HFFc6 (cell line): ENCODE data around the gene KLHL30. TPM values are rescaled to one million over a fixed set of nuclear protein-coding genes. Genes with fewer than 3 reads are reported as not detected.

Source experiments
- DNase-seq: peaks from one replicate; pipeline ENCODE4 v3.0.0-alpha.2; 2018
- H3K27ac Mint-ChIP-seq: 2 replicates; pipeline ENCODE4 v1.8.0; 2020; ENCODE audit warnings: mild to moderate bottlenecking, mixed read lengths
- H3K27me3 Mint-ChIP-seq: 2 replicates; pipeline ENCODE4 v1.8.0; 2021; ENCODE audit warnings: mild to moderate bottlenecking, moderate library complexity, mixed read lengths; ENCODE audit not compliant: insufficient read depth
- H3K36me3 Mint-ChIP-seq: 2 replicates; pipeline ENCODE4 v1.8.0; 2021; ENCODE audit warnings: low read depth, mixed read lengths
- H3K4me1 Mint-ChIP-seq: 2 replicates; pipeline ENCODE4 v1.8.0; 2020; ENCODE audit warnings: low read depth, mixed read lengths
- H3K4me3 Mint-ChIP-seq: 2 replicates; pipeline ENCODE4 v1.8.0; 2020; ENCODE audit warnings: mild to moderate bottlenecking, moderate library complexity, mixed read lengths
- H3K9me3 Mint-ChIP-seq: 2 replicates; pipeline ENCODE4 v1.8.0; 2020; ENCODE audit warnings: mild to moderate bottlenecking, mixed read lengths
- total RNA-seq, 6 experiments: library from RNA; stranded (reverse); fragmentation: NEBNext Ultra II Directional; extraction: Animal tissue kit (Norgen Biotek cat#: 25700); gene quantifications; 2 replicates in 1 of 6; 3 replicates in 5 of 6; pipeline ENCODE4 v1.2.3, GENCODE V29; 2021
- TF ChIP-seq, protein P1 (sequence below): fragments of 200-600 bp; sonication (generic); IDR thresholded peaks from 2 replicates; pipeline ENCODE4 v1.5.0; 2021; ENCODE audit warnings: antibody characterized with exemption, mild to moderate bottlenecking

The KLHL30 gene
- total RNA-seq, 6 experiments from 2014 or later, result 0.05 to 0.14 (median 0.12) TPM; not detected in 2

DNA sequence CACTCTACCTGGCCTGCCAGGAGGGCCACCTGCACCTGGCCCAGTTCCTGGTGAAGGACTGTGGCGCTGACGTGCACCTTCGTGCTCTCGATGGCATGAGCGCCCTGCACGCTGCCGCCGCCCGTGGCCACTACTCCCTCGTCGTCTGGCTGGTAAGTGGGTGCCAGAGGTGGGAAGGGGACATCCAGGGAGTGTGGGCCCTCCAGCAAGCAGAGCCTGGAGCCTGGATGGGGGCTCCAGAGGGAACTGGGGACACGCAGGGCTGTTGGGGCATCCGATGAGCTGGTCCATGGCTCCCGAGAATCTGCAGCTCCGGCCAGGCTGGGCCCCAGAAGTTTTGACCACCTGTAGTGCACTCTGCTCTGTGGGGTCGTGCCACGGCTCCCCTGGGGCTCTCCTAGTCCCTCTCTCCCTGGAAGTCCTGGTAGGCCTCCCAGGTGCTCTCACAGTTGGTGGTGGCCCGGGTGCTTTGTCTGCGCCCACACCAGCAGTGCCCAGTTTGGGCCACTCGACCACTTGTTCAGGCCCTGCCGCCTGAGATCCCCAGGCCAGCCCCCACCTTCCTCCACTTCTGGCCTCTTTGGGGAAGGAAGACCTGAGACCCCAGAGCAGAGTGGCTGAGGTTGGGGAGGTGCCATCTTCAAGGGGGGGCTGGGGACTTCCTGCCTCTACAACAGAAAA is 33.6 kb upstream of the KLHL30 start:
- TF ChIP-seq, protein P1, sequence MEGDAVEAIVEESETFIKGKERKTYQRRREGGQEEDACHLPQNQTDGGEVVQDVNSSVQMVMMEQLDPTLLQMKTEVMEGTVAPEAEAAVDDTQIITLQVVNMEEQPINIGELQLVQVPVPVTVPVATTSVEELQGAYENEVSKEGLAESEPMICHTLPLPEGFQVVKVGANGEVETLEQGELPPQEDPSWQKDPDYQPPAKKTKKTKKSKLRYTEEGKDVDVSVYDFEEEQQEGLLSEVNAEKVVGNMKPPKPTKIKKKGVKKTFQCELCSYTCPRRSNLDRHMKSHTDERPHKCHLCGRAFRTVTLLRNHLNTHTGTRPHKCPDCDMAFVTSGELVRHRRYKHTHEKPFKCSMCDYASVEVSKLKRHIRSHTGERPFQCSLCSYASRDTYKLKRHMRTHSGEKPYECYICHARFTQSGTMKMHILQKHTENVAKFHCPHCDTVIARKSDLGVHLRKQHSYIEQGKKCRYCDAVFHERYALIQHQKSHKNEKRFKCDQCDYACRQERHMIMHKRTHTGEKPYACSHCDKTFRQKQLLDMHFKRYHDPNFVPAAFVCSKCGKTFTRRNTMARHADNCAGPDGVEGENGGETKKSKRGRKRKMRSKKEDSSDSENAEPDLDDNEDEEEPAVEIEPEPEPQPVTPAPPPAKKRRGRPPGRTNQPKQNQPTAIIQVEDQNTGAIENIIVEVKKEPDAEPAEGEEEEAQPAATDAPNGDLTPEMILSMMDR, result no peak
- no peaks in the 10 kb centered on the region for H3K4me1 Mint-ChIP-seq
- DNase-seq, result no peak
- no peak overlapping the region for H3K27ac Mint-ChIP-seq
- peaks cover 17% of the 10 kb centered on the region for H3K27me3 Mint-ChIP-seq
- H3K36me3 Mint-ChIP-seq, result no peaks in the 10 kb centered on the region
- H3K4me3 Mint-ChIP-seq, result no peak overlapping the region
- no peaks in the 10 kb centered on the region for H3K9me3 Mint-ChIP-seq

DNA sequence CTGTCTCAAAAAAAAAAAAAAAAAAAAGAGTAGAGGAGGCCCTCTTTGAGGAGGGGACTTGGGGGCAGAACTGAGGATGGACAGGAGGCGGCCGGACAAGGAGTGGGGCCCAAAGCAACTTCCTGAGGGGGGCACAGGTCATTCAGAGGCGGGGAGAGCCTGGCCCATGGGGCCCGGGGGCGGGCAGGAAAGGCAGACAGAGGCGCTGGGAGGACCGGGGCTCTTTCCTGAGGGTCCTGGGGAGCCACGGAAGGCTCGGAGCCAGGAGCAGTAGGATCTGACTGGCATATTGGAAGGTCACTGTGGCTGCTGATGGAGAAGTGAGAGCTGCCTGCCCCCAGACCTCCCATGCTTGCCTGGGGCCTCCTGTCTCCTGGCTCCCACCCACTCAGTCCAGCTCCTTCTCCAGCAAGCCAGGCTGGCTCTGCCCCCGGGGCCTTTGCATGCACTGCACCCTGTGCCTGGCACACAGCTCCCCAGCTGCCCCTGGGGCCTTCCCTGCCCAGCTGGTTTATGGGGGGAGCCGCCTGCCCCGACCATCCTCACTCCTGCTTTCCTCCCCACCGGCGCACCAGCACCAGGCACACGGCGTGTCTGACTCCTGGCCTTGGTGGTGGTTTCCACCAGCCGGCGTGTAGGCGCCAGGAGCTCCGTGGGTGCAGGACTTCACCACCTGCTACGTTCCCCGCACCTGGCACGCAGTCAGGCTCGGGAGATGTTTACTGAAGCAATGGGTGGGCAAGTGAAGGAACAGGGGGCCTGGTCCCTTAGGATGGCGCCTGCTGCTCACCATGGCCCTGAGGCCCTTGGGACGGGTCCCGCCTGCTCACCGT is 32.7 kb upstream of the KLHL30 start:
- no peaks in the 10 kb centered on the region for H3K4me1 Mint-ChIP-seq
- no peaks in the 10 kb centered on the region for H3K9me3 Mint-ChIP-seq
- H3K36me3 Mint-ChIP-seq, result no peaks in the 10 kb centered on the region
- H3K4me3 Mint-ChIP-seq, result no peak overlapping the region
- H3K27ac Mint-ChIP-seq, result no peak overlapping the region
- DNase-seq, result no peak
- H3K27me3 Mint-ChIP-seq, result peaks cover 17% of the 10 kb centered on the region
- TF ChIP-seq, protein P1, result no peak

DNA sequence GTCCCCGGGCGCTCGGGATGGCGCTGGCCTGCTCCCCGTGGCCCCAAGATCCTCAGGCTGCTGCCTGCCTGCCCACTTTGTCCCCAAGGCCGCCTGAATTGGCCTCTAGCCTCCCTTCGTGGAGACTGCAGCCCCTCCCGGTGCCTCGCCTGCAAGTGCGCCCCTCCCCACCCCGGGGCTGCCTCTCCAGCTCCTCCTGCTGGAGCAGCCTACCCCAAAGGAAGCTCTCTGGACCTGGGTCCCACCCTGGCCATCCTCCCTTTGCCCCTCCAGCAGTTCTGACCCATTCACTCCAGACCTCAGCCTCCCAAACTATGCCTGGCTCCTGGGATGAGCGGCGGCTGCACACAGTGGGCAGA is 32.1 kb upstream of the KLHL30 start:
- no peak overlapping the region for H3K4me3 Mint-ChIP-seq
- no peak overlapping the region for H3K27ac Mint-ChIP-seq
- TF ChIP-seq, protein P1, result no peak
- peaks cover 3% of the 10 kb centered on the region; the same call in 1 of the 2 replicates for H3K9me3 Mint-ChIP-seq
- H3K36me3 Mint-ChIP-seq, result peaks cover 2% of the 10 kb centered on the region
- no peaks in the 10 kb centered on the region for H3K4me1 Mint-ChIP-seq
- DNase-seq, result no peak
- H3K27me3 Mint-ChIP-seq, result peaks cover 17% of the 10 kb centered on the region

DNA sequence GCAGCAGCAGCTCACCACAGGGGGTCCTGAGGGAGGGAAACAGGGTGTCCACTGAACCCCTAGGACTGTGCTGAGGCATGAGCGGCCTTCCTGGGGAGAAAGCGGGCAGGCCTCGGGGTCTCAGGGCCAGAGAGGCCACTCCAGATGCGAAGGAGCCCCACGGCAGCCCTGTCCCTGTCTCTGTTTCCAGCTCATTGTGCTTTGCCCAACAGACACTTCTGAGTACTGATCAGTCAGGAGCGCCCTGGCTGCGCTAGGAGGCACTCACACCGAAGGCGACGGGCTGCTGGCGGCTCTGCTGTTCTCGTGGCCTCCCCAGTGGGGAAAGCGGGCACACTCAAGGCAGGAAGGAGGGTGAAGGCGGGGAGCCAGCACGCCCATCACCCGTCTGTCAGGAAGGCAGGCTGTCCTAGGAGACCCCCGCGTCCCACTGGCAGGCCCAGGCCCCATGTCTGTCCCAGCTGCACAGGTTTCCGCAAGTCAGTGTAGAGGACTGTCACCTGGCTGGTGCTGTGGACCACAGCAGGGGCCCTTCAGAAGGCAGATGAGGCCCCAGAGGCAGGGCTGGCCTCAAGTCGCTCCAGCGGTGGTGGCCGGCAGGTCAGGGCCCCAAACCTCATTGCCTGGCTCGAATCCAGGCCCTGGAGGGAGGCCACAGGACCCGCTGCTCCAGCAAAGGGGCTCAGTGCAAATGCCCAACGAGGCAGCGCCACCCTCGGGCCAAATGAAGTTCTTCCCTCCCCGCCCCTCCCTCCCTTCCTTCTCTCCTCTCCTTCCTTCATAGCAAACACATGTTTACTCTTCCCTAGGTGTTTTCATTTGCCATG is 31.6 kb upstream of the KLHL30 start:
- TF ChIP-seq, protein P1, result peak; percentile 41
- H3K36me3 Mint-ChIP-seq, result peaks cover 5% of the 10 kb centered on the region
- no peak for DNase-seq
- no peaks in the 10 kb centered on the region for H3K4me1 Mint-ChIP-seq
- peaks cover 8% of the 10 kb centered on the region for H3K9me3 Mint-ChIP-seq
- H3K4me3 Mint-ChIP-seq, result 0 out of 2 replicates have a peak overlapping the region, but pooled peaks have one; percentile 17
- peaks cover 17% of the 10 kb centered on the region for H3K27me3 Mint-ChIP-seq
- no peak overlapping the region for H3K27ac Mint-ChIP-seq

DNA sequence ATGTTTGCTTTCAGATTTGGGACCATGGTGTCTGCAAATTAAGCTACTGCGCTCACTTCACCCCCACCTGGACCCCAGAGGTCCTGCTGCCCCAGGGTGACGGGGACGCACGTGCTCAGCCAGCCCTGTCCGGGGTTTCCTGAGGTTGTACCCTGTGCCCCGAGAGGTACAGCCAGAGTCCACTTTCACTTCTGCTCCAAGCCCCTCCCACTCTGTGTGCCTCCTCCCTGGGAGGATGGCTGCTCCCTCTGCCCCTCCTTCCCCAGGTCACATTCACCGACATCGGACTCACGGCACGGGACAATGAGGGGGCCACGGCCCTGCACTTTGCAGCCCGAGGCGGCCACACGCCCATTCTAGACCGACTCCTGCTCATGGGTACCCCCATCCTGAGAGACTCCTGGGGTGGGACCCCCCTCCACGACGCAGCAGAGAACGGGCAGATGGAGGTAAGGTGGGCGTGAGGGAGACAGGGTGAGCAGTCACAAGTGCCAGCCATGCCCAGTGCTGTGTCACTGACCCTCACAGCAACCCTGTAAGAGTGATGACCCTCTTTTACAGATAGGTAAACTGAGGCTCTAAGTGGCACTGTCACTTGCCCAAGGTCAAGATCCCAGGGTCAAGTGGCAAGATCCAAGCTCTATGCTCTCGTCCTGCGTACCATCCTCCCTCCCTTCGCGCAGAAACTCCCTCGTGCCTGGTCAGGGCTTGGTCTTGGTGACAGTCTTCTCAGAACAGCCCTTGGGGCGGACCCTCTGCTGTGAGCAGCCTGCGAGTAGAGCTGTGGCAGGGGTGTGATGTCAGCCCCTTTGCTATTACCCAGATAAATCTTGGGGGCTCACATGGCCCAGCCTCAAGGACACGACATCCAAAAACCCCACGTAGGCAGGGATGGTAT is 30.7 kb upstream of the KLHL30 start:
- Mint-ChIP-seq H3K36me3 (peaks cover 11% of the 10 kb centered on the region), H3K27me3 (peaks cover 17% of the 10 kb centered on the region), H3K27ac (no peak overlapping the region), H3K4me1 (no peaks in the 10 kb centered on the region), H3K9me3 (peaks cover 16% of the 10 kb centered on the region), H3K4me3 (0 out of 2 replicates have a peak overlapping the region, but pooled peaks have one; percentile 17)
- no peak for DNase-seq
- TF ChIP-seq, protein P1, result no peak; the same call in 1 of the 2 replicates
